Progenitor cell of endocrine pancreas (in vitro differentiated cells): ENCODE measurements around the gene DKK3. TPM values are rescaled to one million over a fixed set of nuclear protein-coding genes. Genes with fewer than 3 reads are reported as not detected.

ENCODE experiments used
- DNase-seq: peaks from one replicate; pipeline ENCODE4 v3.0.0; 2021; ENCODE audit warnings: low spot score; ENCODE audit not compliant: unreplicated experiment
- H3K27ac Mint-ChIP-seq: 2 replicates; pipeline ENCODE4 v1.8.0; 2021; ENCODE audit warnings: mild to moderate bottlenecking, moderate library complexity, mixed read lengths
- H3K27me3 Mint-ChIP-seq: 2 replicates; pipeline ENCODE4 v1.8.0; 2021; ENCODE audit warnings: mixed read lengths
- H3K36me3 Mint-ChIP-seq: 2 replicates; pipeline ENCODE4 v1.8.0; 2022; ENCODE audit warnings: mixed read lengths; ENCODE audit not compliant: insufficient read depth
- H3K4me1 Mint-ChIP-seq: 2 replicates; pipeline ENCODE4 v1.8.0; 2021; ENCODE audit warnings: low read depth, mixed read lengths
- H3K4me3 Mint-ChIP-seq: 2 replicates; pipeline ENCODE4 v1.8.0; 2021; ENCODE audit warnings: low read depth, mild to moderate bottlenecking, moderate library complexity, mixed read lengths
- H3K9me3 Mint-ChIP-seq: 2 replicates; pipeline ENCODE4 v1.8.0; 2021; ENCODE audit warnings: low read depth, mixed read lengths
- total RNA-seq: library from RNA; stranded (reverse); gene quantifications from 2 replicates; pipeline ENCODE4 v1.2.1, GENCODE V29; 2021
- TF ChIP-seq, protein P1 (sequence below): fragments of 200-600 bp; sonication (generic); IDR thresholded peaks from one replicate; pipeline ENCODE4 v1.5.0; 2021; ENCODE audit warnings: antibody characterized with exemption, mild to moderate bottlenecking; ENCODE audit not compliant: unreplicated experiment

The DKK3 gene
- total RNA-seq, 1 donor from 2014 or later, result 75.2 TPM

DNA sequence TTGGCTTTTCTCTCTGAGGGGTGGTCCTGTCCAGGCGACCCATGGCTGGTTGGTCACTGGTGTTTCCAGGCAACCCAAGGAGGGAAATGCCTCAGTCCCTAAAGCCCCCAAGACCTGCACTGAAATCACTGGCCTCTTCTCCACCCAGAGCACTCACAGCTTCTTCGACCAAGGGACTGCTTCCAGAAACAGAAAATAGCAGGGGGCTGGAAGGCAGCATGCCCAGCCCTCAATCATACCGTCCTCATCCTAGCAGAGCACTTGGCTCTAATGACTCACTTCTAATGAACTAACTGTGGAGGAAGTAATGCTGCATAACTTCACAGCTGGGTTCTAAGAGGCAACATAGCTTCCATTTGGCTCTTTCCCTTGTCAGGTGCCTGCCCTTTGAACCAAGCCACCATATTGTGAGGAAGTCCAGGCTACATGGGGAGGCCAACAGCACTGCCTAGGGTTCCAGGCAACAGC is 27.6 kb downstream of the DKK3 start:
- Mint-ChIP-seq H3K36me3 (peaks cover 17% of the 10 kb centered on the region), H3K4me1 (peaks cover 1% of the 10 kb centered on the region), H3K27ac (no peak overlapping the region), H3K4me3 (no peak overlapping the region), H3K27me3 (no peaks in the 10 kb centered on the region), H3K9me3 (no peaks in the 10 kb centered on the region)
- TF ChIP-seq, protein P1, sequence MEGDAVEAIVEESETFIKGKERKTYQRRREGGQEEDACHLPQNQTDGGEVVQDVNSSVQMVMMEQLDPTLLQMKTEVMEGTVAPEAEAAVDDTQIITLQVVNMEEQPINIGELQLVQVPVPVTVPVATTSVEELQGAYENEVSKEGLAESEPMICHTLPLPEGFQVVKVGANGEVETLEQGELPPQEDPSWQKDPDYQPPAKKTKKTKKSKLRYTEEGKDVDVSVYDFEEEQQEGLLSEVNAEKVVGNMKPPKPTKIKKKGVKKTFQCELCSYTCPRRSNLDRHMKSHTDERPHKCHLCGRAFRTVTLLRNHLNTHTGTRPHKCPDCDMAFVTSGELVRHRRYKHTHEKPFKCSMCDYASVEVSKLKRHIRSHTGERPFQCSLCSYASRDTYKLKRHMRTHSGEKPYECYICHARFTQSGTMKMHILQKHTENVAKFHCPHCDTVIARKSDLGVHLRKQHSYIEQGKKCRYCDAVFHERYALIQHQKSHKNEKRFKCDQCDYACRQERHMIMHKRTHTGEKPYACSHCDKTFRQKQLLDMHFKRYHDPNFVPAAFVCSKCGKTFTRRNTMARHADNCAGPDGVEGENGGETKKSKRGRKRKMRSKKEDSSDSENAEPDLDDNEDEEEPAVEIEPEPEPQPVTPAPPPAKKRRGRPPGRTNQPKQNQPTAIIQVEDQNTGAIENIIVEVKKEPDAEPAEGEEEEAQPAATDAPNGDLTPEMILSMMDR, result no peak
- no peak for DNase-seq

DNA sequence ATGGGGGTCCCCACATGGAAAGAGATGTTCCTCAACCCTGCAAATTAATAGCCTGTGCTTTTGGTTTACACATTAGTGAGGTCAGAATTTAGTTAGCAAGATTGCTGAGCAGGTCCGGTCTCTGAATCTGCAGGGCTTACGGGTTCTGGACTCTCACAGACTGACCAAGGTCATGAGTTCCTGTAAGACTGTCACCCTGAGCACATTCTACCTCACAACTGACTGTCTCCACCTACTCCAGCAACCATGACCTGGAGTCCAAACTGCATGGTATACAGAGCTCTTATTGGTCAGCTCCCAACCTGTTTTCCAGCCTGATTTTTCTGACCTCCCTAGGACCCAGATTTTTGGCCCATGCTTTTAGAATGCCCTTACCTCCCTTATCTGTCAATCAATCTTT is 28.2 kb downstream of the DKK3 start:
- TF ChIP-seq, protein P1, result no peak
- Mint-ChIP-seq H3K4me1 (peaks cover 1% of the 10 kb centered on the region), H3K27ac (no peak overlapping the region), H3K4me3 (no peak overlapping the region), H3K27me3 (no peaks in the 10 kb centered on the region), H3K9me3 (no peaks in the 10 kb centered on the region), H3K36me3 (peaks cover 17% of the 10 kb centered on the region)
- DNase-seq, result no peak

DNA sequence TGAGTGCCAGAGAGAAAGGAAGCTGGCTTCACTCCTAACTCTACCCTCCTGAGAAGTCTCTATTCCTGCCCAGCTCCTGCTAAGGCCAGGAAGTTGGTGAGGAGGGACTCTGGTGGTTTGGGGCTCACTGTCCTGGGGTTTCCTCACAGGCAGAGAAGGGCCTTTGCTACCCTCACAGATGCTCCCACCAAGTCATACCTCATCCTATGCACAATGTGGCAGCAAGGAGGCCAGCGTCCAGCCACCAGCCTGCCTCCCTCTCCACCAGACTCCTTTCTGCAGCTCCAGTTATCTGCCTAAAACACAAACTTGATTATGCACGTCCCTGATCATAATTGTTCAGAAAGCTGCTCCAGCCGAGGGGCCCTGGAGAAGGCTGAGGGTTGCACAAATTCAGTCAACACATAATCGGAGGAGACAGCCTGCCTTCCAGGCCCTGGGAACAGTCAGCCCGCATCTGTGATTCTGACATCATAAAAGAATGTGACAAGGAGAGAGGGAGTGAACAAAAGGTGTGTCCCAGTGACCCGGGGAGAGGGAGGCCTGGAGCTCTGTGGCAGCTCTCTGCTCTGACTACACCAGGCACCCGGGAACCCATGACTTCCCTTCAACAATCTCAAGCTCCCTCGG is 28.8 kb downstream of the DKK3 start:
- Mint-ChIP-seq H3K9me3 (no peaks in the 10 kb centered on the region), H3K27ac (peak overlapping the region; percentile 60), H3K4me3 (no peak overlapping the region), H3K36me3 (peaks cover 17% of the 10 kb centered on the region), H3K4me1 (peaks cover 1% of the 10 kb centered on the region), H3K27me3 (no peaks in the 10 kb centered on the region)
- DNase-seq, result no peak
- TF ChIP-seq, protein P1, result no peak

DNA sequence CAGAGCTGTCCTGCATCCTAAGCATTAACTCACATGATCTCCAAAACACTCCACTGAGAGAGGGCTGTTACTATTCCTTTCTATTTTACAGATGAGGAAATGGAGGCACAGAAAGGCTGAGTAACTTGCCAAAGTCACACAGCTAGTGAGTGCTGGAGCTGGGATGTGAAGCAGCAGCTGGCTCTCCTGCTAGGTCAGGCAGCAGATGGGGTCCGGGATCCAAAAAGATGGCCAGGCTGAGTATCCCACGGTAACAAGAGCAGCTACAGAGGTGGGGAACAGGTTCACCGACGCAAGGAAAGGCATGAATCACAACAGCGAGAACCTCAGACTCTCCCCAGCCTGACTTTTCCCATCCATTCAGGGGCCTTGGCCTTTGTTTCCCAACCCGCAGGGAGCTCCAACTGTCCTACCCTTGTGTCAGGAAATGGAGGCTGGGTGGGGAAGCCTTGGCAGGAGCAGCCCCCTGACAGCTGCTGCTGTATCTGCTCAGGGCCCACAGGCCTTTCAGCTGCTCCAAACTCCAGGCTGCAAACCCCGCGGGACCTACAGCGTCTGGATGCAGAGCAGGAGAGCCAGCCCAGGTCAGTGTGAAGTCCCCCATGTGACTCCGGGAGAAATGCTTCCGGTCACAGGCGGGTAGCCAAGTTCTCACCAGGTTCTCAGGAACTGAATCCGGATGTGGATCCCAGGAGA is 29.5 kb downstream of the DKK3 start:
- H3K36me3 Mint-ChIP-seq, result peaks cover 17% of the 10 kb centered on the region
- no peak overlapping the region for H3K27ac Mint-ChIP-seq
- no peaks in the 10 kb centered on the region for H3K9me3 Mint-ChIP-seq
- peaks cover 1% of the 10 kb centered on the region for H3K4me1 Mint-ChIP-seq
- H3K4me3 Mint-ChIP-seq, result no peak overlapping the region
- no peak for DNase-seq
- no peaks in the 10 kb centered on the region for H3K27me3 Mint-ChIP-seq
- TF ChIP-seq, protein P1, result no peak

DNA sequence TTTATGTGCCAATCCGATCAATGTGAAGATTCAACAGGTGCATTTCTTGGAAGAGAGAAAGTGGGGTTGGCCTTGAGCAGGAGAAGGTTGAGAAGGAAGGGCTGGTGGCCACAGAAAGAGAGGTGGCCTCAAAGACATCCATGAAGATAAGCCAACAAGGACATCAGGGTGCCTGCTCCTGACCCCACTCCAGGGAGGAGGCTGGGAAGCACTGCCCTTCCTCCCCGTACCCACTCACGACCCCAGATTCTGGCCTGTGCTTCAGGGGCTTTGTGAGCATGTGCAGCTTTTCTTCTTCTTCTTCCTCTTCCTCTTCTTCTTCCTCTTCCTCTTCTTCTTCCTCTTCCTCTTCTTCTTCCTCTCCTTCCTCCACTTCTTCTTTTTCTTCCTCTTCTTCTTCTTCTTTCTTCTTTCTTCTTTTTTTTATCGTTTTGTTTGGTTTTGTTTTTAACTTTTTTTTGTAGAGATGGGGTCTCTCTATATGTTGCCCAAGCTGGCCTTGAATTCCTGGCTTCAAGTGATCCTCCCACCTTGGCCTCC is 30.3 kb downstream of the DKK3 start:
- H3K4me1 Mint-ChIP-seq, result peaks cover 1% of the 10 kb centered on the region
- peaks cover 19% of the 10 kb centered on the region for H3K36me3 Mint-ChIP-seq
- TF ChIP-seq, protein P1, result no peak
- no peak overlapping the region for H3K4me3 Mint-ChIP-seq
- H3K27me3 Mint-ChIP-seq, result no peaks in the 10 kb centered on the region
- no peaks in the 10 kb centered on the region for H3K9me3 Mint-ChIP-seq
- no peak overlapping the region for H3K27ac Mint-ChIP-seq
- DNase-seq, result no peak
